GM12874 (cell line): ENCODE measurements around the gene EIPR1.

ENCODE experiments used
- TF ChIP-seq, protein P1 (sequence below): IDR thresholded peaks from 2 replicates; pipeline ENCODE4 v1.5.1; 2011; ENCODE audit warnings: low read depth, mild to moderate bottlenecking, control low read depth, low read length, moderate library complexity; ENCODE audit not compliant: insufficient read depth

The EIPR1 gene

DNA sequence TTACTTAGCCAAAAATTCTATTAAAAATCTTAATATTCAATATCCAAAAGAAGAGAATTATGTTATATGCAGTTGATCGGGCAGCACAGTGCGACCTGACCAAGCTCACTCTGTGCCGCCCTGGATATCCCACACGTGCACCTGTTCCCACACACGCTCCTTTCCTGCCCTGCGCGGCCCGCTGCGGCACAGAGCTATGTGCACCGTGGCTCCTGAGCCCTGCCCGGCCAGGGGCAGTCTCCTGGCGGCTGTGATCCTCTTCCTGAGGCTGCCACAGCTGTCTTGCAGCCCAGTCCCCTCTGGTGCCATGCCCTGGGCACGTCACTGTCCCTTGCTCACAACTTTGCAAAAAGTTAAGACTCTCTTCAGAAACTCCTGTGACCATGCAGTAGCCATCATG is 31.2 kb upstream of the EIPR1 start:
- TF ChIP-seq, protein P1, sequence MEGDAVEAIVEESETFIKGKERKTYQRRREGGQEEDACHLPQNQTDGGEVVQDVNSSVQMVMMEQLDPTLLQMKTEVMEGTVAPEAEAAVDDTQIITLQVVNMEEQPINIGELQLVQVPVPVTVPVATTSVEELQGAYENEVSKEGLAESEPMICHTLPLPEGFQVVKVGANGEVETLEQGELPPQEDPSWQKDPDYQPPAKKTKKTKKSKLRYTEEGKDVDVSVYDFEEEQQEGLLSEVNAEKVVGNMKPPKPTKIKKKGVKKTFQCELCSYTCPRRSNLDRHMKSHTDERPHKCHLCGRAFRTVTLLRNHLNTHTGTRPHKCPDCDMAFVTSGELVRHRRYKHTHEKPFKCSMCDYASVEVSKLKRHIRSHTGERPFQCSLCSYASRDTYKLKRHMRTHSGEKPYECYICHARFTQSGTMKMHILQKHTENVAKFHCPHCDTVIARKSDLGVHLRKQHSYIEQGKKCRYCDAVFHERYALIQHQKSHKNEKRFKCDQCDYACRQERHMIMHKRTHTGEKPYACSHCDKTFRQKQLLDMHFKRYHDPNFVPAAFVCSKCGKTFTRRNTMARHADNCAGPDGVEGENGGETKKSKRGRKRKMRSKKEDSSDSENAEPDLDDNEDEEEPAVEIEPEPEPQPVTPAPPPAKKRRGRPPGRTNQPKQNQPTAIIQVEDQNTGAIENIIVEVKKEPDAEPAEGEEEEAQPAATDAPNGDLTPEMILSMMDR, result no peak

DNA sequence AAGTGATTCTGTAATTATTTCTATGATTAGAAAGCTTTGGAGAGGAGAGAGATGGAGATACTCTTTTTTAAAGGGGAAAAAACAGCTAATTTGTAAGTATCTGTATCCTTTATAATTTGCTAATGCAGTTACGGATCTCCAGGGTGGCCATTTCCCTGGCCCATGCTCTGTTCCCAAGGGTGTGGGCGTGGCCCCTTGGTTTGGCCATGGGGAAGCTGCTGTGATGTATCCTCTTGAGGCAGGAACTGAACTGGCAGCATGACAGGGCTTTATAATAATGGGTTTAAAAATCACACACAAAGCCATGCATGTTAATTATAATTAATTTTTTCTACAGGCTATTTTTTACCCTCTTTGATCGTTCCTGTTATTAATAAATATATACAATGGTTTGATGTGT is 28.9 kb upstream of the EIPR1 start:
- TF ChIP-seq, protein P1, result no peak

DNA sequence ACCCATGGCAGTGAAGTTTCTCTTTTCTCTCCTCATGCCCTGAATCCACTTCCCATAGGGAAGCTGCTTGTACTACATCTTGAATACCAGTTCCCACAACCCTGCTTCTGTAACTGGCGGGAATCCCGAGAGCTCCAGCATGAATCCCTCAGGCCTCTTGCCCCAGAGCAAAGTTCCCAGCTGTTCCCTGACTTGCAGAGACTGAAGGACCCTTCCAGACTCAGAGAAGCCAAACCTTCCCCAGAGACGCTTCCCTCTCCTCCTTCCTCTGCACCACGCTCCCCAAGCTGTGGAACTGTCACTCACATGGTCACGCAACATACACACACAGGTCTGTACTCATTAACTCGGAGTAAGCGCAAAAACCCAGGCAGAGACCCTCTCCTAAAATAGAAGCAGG is 28.3 kb upstream of the EIPR1 start:
- TF ChIP-seq, protein P1, result no peak

DNA sequence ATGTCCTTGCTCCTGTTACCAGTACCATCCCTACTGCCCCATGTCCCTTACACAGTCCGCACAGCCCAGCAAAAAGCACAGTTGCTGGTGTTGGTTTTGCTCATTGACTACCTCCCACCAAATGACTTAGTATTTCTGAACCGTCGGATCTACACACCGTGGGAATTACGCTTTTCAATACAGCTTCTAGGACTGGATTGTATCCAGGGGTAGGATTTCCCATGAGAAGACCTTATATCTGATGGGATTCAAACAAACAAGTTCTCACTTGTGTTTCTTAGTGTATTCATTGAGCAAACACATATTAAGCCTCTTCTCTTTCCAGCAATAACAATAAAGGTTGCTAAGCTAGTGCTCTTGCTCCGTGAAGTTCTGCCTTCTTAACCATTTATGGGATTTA is 27.7 kb upstream of the EIPR1 start:
- TF ChIP-seq, protein P1, result no peak

GRCh38 chr2:3404349-3404894 is 26.8 kb upstream of the EIPR1 start:
- TF ChIP-seq, protein P1, result no peak

DNA sequence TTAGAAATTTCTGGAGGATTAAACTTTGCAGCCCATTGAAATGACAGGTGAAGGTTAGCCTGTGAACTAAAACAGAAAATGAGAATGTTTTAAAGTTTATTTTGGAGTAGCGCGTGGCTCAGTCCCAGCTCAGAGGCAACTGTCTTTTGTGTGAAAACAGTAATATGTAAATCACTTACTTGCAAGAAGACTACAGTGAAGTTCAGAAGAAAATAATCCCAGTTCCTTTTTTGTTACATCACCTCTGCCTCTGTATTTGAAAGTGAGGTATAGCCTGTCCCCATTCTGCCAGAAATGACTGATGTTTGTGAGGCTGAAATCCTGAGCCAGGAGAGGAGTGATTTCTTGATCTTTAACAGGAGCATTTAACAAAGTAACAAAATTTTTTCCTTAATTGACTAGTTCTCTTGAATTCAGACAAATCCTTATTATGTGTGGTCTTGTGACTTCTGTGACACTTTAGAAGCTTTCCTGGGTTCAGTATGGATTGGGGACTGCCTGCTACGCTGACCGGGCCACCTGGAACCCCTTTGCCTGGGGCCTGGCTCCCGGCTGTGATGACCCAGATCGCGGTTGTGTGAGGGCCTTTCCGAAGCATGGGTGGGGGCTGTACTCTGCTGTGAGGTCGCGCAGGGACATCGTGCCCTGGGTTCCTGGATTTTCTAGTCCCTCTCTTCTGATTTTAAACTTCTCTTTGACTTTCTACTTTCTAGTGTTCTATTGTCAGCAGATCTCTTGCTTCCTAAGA is 26.1 kb upstream of the EIPR1 start:
- TF ChIP-seq, protein P1, result no peak

- TF ChIP-seq, protein P1, result no peak
Measured at GRCh38 chr2:3399829-3400228, 22.2 kb upstream of the EIPR1 start.
